HepG2 (cell line): ENCODE data around the gene CLDN19. TPM values are rescaled to one million over a fixed set of nuclear protein-coding genes. Genes with fewer than 3 reads are reported as not detected.

Source experiments
- ARID2 ChIP-seq: sonication (generic); formaldehyde crosslinking; IDR thresholded peaks from 2 replicates; pipeline ENCODE4 v1.8.1; 2022; ENCODE audit warnings: mild to moderate bottlenecking, missing genetic modification reagents, borderline replicate concordance
- ATF5 ChIP-seq: sonication (generic); formaldehyde crosslinking; IDR thresholded peaks from 2 replicates; pipeline ENCODE4 v1.4.0; 2020; ENCODE audit warnings: mild to moderate bottlenecking, low read depth, missing genetic modification reagents
- BORCS8-MEF2B ChIP-seq: sonication (generic); formaldehyde crosslinking; IDR thresholded peaks from 2 replicates; pipeline ENCODE4 v1.8.0; 2022; ENCODE audit warnings: mild to moderate bottlenecking, missing genetic modification reagents
- BRD4 ChIP-seq: sonication (generic); formaldehyde crosslinking; IDR thresholded peaks from 2 replicates; pipeline ENCODE4 v1.4.0; 2020; ENCODE audit warnings: missing genetic modification reagents
- IKZF5 ChIP-seq: IDR thresholded peaks from 2 replicates; pipeline ENCODE4 v1.6.1; 2018; ENCODE audit warnings: missing genetic modification reagents, mild to moderate bottlenecking, missing compliant biosample characterization
- KAT2B ChIP-seq: fragments of 150-350 bp; IDR thresholded peaks from 2 replicates; pipeline ENCODE4 v1.6.1; 2014; ENCODE audit warnings: low read depth, low read length, borderline replicate concordance
- MTF1 ChIP-seq: sonication (generic); formaldehyde crosslinking; IDR thresholded peaks from 2 replicates; pipeline ENCODE4 v1.5.0; 2020; ENCODE audit warnings: missing genetic modification reagents
- POLR2G ChIP-seq: fragments of 200-400 bp; formaldehyde crosslinking; IDR thresholded peaks from 2 replicates; pipeline ENCODE4 v1.6.1; 2018; ENCODE audit warnings: mild to moderate bottlenecking, low read depth, low read length, moderate library complexity
- THAP7 ChIP-seq: sonication (generic); formaldehyde crosslinking; IDR thresholded peaks from 2 replicates; pipeline ENCODE4 v1.8.1; 2023; ENCODE audit warnings: mild to moderate bottlenecking, missing genetic modification reagents
- ZIK1 ChIP-seq: sonication (generic); formaldehyde crosslinking; IDR thresholded peaks from 2 replicates; pipeline ENCODE4 v1.5.0; 2020; ENCODE audit warnings: mild to moderate bottlenecking, low read depth, missing genetic modification reagents, borderline replicate concordance
- ZNF234 ChIP-seq: sonication (generic); formaldehyde crosslinking; conservative IDR thresholded peaks from 2 replicates; pipeline ENCODE4 v1.5.1; 2020; ENCODE audit warnings: mild to moderate bottlenecking, missing genetic modification reagents
- ZNF280D ChIP-seq: sonication (generic); formaldehyde crosslinking; IDR thresholded peaks from 2 replicates; pipeline ENCODE4 v1.5.1; 2020; ENCODE audit warnings: mild to moderate bottlenecking, missing genetic modification reagents
- ZNF558 ChIP-seq: sonication (generic); formaldehyde crosslinking; IDR thresholded peaks from 2 replicates; pipeline ENCODE4 v1.9.0; 2022; ENCODE audit warnings: mild to moderate bottlenecking, missing genetic modification reagents, borderline replicate concordance
- ZNF616 ChIP-seq: sonication (generic); formaldehyde crosslinking; IDR thresholded peaks from 2 replicates; pipeline ENCODE4 v1.5.0; 2020; ENCODE audit warnings: low read depth, mild to moderate bottlenecking, missing genetic modification reagents
- ZNF792 ChIP-seq: IDR thresholded peaks from 2 replicates; pipeline ENCODE4 v1.6.1; 2016
- ZNF839 ChIP-seq: sonication (generic); formaldehyde crosslinking; IDR thresholded peaks from 2 replicates; pipeline ENCODE4 v1.4.0; 2020; ENCODE audit warnings: missing genetic modification reagents, mild to moderate bottlenecking, borderline replicate concordance
- polyA plus RNA-seq, 8 experiments: library from polyadenylated mRNA; depleted of rRNA in 3 of 8; stranded (reverse) in 7 of 8; unstranded in 1 of 8; fragments of >200 nt; fragmentation: Illumina TruSeq in 4 of 8; extraction: Trizol in 4 of 8; gene quantifications; 2 replicates each; pipeline versions ENCODE4 v1.2.1 to v1.2.3, GENCODE V29; 2011 to 2016; ENCODE audit warnings: low read depth in 4 of 8, missing spikeins in 1 of 8, mixed read lengths in 1 of 8; ENCODE audit not compliant: insufficient read depth in 1 of 8
- total RNA-seq, 5 experiments: library from RNA; depleted of rRNA; stranded (reverse); fragments of >200 nt; fragmentation: Illumina TruSeq; extraction: Trizol; gene quantifications; 2 replicates each; pipeline ENCODE4 v1.2.3, GENCODE V29; 2016; ENCODE audit warnings: low read depth in 1 of 5
- TF ChIP-seq, protein P1 (sequence below): sonication (generic); formaldehyde crosslinking; IDR thresholded peaks from 2 replicates; pipeline ENCODE4 v1.4.0; 2020; ENCODE audit warnings: missing genetic modification reagents, mild to moderate bottlenecking, borderline replicate concordance
- TF ChIP-seq, protein P2 (sequence below): sonication (generic); formaldehyde crosslinking; IDR thresholded peaks from 2 replicates; pipeline ENCODE4 v1.4.0; 2020; ENCODE audit warnings: missing genetic modification reagents, mild to moderate bottlenecking, borderline replicate concordance

The CLDN19 gene
- total and polyA plus RNA-seq, 2 of the 13 experiments (the other 11 are each of a cell fraction or from before 2014, with no cell fraction given): 5.0 to 7.6 TPM

GRCh38 chr1:42739753-42740700 is at the start of gene CLDN19 (continued):
- TF ChIP-seq ZNF280D (CRISPR knock-in tag) (no peak), IKZF5 (CRISPR knock-in tag) (no peak), ZNF839 (CRISPR knock-in tag) (peak; percentile 83; the same call in 1 of the 2 replicates), BRD4 (CRISPR knock-in tag) (no peak), POLR2G (no peak), ZNF792 (CRISPR knock-in tag) (no peak), ARID2 (CRISPR knock-in tag) (peak; percentile 60; the same call in 1 of the 2 replicates), ZNF234 (no peak), ZNF558 (CRISPR knock-in tag) (no peak), ZIK1 (CRISPR knock-in tag) (no peak), ATF5 (no peak), KAT2B (no peak), MTF1 (no peak), ZNF616 (CRISPR knock-in tag) (no peak), THAP7 (CRISPR knock-in tag) (no peak; the same call in 1 of the 2 replicates), BORCS8-MEF2B (CRISPR knock-in tag) (peak; percentile 72; the same call in 1 of the 2 replicates)
- TF ChIP-seq, protein P1, sequence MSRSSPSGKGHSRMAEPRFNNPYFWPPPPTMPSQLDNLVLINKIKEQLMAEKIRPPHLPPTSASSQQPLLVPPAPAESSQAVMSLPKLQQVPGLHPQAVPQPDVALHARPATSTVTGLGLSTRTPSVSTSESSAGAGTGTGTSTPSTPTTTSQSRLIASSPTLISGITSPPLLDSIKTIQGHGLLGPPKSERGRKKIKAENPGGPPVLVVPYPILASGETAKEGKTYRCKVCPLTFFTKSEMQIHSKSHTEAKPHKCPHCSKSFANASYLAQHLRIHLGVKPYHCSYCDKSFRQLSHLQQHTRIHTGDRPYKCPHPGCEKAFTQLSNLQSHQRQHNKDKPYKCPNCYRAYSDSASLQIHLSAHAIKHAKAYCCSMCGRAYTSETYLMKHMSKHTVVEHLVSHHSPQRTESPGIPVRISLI (CRISPR knock-in tag): no peak
- TF ChIP-seq, protein P2, sequence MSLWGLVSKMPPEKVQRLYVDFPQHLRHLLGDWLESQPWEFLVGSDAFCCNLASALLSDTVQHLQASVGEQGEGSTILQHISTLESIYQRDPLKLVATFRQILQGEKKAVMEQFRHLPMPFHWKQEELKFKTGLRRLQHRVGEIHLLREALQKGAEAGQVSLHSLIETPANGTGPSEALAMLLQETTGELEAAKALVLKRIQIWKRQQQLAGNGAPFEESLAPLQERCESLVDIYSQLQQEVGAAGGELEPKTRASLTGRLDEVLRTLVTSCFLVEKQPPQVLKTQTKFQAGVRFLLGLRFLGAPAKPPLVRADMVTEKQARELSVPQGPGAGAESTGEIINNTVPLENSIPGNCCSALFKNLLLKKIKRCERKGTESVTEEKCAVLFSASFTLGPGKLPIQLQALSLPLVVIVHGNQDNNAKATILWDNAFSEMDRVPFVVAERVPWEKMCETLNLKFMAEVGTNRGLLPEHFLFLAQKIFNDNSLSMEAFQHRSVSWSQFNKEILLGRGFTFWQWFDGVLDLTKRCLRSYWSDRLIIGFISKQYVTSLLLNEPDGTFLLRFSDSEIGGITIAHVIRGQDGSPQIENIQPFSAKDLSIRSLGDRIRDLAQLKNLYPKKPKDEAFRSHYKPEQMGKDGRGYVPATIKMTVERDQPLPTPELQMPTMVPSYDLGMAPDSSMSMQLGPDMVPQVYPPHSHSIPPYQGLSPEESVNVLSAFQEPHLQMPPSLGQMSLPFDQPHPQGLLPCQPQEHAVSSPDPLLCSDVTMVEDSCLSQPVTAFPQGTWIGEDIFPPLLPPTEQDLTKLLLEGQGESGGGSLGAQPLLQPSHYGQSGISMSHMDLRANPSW (CRISPR knock-in tag): 0 out of 2 replicates have a peak, but pooled peaks have one; percentile 62
